ENCODE measurements around the gene TMEM141.

The TMEM141 gene

DNA sequence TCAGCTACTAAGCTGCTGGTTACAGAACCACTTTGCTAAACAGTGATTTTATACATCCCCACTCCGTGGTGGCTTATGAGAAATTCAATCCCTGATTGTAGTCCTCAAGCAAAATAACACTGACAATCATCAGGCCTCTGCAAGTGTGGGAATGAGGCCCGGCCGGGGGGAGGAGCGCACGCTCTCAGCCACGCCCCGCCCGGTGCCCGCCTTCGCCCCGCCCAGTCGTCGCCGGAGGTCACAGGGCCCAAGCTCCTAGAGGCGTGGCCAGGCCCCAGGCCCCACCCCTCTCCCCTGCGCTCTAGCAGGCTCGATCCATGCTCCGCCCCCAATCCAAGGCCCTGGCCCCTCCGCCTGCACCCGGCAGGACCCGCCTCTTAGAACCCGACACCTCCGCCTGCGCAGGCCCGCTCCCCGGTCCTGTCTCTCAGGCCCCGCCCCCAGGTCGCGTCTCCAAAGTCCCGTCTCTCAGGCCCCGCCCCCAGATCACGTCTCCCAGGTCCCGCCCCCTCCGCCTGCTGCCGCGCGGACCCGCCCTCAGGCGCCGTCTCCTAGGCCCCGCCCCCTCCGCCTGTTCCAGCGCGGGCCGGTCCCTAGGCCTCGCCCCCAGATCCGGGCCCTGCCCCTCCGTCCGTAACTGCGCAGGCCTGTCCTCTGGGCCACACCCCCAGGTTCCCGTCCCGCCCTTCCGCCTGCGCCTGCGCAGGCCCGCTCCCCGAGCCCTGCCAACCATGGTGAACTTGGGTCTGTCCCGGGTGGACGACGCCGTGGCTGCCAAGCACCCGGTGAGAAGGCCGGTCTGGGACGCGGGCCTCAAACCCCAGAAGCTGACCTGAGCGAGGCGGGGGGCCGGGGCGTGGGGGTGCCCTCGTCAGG, at the start of gene TMEM141:
TMEM141 (plus strand) TSS at position 705 of the 876 bp plus-strand sequence; CDS start at position 732, 27 bp downstream.
- peak; percentile 100 for DNase-seq (ENCODE audit: low spot score)

DNA sequence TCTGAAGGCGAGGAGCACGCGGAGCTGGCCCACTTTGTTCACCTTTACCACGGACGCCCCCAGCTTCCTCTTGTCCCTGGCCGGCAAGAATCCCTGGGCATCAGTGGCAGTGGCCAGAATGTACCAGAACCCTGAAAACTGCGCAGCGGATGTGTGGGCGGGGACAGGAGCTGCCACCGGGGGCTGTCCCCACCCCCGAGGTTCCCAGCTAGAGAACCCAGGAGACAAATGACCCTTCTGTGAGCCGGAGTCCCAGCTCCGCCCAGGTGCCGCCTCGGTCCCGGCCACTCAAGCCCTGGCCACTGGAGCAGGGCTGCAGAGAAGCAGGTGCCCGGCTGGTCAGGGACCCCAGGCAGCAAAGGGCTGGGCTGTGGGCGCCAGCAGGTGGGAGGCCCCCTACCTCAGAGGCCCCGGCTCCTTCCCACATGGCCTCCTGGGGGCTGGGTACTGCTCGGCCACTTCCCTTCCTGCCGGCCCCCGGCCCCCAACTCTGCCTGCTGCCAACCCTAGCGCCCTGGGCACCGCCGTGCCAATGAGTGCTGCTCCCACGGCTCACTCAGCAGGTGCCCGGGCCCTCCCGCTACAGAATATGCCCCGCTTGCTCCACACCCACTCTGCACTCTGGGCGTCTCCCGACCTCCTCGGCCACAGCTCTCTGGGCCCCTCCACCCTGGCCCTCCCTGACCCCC, 49.1 kb upstream of the TMEM141 start:
- no peak for DNase-seq (ENCODE audit: low spot score)

DNA sequence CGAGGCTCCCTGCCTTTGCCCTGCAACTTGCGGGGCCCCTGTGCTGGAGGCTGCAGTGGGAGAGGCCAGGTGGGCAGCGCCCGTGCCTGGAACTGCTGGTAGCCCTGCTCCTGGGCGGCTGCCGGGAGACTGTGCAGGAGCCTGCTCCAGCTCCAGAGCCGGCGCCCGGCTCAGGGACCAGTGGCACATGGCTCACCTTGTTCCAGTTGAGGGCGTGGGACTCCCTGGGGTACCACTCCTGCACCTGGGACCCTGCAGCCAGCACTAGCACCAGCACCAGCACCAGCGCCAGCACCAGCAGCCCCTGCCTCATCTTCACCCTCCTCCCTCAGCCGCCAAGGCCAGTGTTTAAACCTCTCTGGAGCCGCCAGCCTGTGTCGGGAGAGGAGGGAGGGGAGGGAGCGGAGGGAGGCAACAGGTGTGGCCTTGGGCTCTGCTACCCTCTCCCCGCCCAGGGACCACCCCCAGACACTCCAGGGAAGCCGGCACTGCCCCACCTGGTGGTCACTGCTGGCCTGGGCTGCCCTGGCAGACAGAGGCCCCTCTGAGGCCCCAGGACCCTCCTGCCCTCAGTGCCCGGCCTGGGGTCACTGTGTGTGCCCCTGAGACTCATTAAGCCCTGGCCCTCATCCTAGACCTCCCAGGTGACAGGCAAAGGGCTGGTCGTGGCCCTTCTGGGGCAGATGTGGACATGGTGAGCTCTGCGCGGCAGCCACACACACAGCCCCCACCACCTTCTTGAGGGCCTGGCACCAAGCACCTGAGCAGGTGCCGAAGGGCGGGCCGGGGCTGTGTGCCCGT, 48.4 kb upstream of the TMEM141 start, which contains the start of gene LCN10:
LCN10 (minus strand) TSS at position 350 of the 801 bp plus-strand sequence; CDS start at position 313, 37 bp downstream.
- peak; percentile 79 for DNase-seq (ENCODE audit: low spot score)

DNA sequence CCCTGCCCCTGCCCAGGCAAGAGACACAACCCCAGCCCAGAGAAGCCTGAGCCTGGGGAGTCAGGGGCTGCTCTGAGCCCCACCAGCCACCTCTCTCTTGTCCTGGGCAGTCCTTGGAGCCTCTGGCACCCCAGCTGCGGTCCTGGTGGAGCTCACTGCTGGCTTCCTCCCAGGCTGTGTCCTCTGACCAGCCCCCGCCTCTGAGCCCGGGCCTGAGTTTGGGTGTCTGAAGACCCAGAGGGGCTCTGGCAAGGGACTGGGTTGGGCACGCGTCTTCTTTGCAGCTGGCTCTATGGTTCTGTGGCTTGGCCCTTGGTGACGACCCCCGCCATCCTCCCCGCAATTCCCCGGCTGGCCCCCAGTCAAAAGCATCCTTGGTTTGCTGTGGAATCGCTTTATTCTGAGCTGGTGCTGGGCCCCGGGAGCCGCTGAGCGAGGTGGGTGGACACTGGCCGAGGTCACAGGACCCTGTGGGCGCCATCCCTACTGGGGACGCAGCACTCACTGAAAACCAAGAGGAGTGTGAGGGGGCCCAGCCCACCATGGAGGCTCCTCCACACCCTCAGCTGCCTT, 47.4 kb upstream of the TMEM141 start:
- DNase-seq (ENCODE audit: low spot score): no peak

DNA sequence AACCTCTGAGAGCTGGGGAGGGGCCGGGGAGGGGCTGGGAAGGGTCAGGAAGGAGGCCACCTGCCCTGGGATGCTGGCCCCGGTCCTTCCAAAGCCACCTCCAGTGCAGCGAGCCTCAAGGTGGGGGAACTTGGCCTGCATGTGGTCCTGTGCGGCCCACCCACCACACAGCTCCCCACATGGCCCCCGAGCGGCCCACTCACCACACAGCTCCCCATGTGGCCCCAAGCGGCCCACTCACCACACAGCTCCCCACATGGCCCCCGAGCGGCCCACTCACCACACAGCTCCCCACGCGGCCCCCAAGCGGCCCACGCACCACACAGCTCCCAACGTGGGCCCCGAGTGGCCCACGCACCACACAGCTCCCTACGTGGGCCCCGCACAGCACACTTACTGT, 46.4 kb upstream of the TMEM141 start:
- no peak for DNase-seq (ENCODE audit: low spot score)

DNA sequence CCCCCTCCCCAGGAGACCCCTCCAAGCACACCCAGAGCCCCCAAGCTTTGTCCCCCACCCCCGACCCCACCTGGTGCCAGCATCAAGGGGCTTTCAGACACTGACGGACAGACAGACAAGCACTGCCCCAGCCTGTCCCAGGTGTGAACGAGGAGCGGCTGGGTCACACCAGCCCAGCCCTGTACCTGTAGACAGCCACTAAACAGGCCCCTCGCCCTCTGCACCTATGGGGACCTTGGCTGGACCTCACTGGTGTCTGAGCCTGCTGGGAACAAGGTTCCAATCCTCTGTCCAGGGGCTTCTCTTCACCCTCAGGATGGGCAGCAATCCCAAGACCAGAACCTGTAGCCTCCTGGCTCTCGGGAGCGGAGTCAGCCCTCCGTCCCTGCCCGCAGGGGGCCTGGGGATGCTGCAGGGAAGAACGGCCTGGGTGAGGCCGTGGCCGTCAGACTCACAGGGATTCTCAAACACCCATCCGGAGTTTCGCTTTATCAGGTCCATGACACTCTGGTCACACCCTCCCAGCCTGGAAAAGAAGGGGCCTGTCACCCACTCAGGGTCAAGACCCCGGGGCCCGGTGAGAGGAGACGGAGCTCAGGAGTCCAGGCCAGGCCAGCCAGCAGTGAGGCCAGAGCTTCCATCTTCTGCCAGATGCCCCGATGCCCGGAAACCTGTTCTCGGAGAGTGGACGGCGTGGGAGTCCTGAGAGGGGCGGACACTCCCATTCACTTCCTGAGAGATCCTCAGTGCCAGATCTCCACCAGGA, 45.6 kb upstream of the TMEM141 start:
- no peak for DNase-seq (ENCODE audit: low spot score)

DNA sequence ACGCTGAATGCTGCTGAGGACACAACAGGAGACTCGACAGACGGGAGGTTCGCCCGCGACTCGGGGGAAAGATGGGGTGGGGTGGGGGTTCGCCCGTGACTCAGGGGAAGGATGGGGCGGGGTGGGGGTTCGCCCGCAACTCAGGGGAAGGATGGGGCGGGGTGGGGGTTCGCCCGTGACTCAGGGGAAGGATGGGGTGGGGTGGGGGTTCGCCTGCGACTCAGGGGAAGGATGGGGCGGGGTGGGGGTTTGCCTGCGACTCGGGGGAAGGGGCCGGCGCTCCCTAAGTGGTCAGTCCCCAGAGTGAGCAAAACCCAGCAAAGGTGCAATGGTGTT, 45.0 kb upstream of the TMEM141 start:
- DNase-seq (ENCODE audit: low spot score): no peak

DNA sequence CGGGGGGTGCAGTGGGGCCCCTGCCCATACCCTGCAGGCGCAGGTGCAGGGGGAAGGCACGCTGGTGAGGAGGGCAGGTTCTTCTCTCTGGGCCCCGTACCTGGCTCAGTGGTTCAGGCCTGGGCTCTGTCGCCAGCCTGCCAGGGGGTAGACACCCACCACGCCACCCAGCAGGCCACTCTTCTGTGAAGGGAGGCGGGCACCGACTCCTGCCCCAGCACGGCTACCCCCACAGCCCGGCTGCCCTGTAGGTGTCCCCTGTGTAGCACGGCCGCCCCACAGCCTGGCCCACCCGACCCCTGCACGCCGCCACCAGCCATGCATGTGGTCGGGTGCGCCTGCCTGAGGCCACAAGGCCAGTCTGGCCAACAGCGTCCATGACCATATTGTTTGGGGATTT, 44.5 kb upstream of the TMEM141 start:
- no peak for DNase-seq (ENCODE audit: low spot score)

DNA sequence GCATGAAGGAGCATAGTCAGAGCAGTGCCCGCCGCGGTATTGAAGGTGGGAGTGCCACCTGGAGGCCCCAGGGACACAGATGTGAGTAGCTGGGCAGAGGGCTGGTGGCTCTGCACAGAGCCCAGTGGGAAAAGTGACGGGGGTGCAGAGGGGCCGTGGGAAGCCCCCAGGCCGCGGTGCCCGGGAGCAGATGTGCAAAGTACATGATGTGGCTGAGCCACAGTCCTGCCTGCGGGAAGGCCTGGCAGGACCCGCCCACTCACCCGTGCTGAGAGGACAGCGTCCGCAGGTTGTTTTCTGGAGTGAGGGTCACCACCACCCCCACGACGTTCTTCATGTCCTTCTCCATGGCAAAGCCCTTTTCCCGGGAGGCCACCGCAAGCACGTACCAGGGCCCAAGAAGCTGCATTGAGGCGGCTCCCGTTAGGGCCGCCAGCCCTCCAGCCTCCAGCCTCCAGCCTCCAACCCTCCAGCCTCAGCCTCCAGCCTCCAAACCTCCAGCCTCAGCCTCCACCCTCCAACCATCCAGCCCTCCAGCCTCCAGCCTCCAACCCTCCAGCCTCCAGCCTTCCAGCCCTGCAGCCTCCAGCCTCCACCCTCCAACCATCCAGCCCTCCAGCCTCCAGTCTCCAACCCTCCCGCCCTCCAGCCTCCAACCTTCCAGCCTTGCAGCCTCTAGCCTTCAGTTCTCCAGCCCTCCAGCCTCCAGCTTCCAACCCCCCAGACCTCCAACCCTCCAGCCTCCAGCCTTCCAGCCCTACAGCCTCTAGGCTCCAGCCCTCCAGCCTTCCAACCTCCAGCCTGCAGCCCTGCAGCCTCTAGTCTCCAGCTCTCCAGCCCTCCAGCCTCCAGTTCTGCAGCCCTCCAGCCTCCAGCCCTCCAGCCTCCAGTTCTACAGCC, 43.7 kb upstream of the TMEM141 start:
- DNase-seq (ENCODE audit: low spot score): no peak

DNA sequence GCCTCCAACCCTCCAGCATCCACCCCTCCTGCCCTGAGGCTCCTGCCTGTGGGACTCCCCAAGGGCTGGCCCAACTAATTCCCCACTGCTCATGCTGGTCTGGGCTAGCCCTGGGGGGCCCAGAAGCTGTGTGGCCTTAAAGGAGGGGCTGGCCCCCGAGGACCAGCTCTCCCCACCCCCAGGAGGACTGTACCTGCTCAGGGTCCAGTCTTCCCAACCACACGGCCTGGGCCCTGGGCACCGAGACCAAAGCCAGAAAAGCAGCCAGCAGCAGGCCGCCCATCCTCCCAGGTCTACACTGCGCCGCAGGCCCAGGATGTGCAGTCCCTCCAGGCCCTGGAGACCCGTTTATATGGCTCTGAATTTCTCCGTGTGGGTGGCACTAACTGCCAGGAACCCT, 42.9 kb upstream of the TMEM141 start, which contains the start of gene LCN6:
LCN6 (minus strand) TSS at position 325 of the 400 bp plus-strand sequence; CDS start at position 283, 42 bp downstream.
- no peak for DNase-seq (ENCODE audit: low spot score)

DNA sequence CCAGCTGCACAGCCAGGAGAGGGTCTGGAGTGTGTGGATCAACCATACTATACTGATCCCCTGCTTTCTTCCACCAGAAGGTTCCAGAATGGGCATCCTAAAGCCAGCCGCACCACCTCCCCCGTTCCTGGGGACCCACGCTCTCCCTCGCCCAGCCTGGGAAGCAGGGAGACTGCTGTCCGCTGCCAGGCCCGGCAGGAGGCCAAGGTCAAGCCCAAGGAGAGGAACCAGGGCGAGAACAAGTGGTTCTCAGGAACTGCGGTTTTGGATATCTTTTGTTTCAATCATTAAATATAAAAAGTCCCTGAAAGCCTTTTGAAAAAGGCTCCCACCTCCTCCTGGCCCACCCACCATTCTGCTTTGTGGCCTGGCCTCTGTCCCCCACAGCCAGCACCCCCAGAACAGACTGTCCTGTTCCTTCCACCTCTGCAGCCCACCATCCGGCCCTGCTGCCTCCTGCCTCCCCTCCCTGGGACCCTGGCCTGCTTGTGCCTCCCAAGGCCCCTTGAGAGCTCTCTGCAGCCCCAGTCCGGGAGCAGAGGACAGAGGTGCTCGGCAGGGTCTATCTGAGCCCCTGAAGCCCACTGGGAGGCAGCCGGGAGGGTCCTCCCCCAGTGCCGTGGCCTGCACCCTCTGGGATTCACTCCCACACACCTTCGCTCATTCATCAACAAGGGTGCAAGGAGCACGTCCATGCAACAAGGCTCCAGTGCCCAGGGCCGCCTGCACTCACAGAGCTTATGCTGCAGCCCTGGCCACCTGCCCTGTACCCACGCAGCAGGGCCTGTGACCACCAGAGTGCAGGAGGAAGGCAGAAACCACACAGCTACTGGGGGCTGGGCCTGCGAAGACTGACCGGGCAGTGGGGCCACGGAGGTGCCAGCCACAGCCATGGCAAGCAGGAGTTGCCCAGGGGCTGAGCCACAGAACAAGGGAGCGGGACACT, 42.2 kb upstream of the TMEM141 start:
- DNase-seq (ENCODE audit: low spot score): no peak

DNA sequence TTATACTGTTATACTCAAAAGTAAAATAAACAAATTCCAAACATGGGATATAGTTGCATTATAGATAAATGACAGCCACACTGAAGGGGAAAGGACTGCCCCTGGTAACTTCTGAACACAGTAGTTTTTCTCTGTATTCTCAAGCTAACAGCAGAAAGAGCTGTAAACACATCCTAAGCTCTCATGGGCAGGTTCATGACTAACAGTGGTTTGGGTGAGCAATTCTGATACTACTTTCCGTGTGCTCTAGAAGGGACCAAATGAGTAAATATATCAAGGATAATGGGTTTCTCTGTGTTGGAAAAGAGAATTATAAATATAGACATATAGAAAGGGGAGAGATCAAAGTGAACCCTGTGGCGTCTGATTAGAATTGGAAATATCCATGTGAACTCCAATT, 40.6 kb upstream of the TMEM141 start:
- DNase-seq (ENCODE audit: low spot score): no peak

DNA sequence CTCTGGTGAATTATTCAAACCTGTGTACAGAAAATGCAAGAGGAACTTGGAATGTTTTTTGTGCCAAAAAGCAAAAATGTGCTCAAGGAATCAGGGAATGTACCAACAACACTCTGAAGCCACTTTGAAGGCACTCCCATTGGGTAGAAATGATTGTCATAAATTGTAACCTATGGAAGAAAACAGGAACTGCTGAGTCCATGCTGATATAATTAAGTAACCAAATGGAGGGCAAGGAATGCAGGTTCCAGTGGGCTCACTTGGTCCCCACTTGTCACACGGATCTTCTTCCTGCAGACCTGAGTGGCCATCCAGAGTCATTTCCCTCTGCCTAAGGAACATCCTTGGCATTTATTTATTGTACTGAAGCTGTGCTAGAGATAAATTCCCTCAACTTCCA, 39.9 kb upstream of the TMEM141 start:
- no peak for DNase-seq (ENCODE audit: low spot score)

DNA sequence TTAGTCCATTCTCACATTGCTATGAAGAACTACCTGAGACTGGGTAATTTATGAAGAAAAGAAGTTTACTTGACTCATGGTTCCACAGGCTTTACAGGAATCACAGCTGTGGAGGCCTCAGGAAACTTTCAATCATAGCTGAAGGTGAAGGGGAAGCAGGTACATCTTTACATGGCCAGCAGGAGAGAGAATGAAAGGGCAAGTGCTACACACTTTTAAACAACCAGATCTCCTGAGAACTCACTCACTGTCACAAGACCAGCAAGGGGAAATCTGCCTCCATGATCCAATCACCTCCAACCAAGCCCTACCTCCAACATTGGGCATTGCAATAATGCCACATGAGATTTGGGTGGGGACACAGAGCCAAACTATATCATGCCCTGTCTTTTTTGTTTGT, 39.3 kb upstream of the TMEM141 start:
- no peak for DNase-seq (ENCODE audit: low spot score)

DNA sequence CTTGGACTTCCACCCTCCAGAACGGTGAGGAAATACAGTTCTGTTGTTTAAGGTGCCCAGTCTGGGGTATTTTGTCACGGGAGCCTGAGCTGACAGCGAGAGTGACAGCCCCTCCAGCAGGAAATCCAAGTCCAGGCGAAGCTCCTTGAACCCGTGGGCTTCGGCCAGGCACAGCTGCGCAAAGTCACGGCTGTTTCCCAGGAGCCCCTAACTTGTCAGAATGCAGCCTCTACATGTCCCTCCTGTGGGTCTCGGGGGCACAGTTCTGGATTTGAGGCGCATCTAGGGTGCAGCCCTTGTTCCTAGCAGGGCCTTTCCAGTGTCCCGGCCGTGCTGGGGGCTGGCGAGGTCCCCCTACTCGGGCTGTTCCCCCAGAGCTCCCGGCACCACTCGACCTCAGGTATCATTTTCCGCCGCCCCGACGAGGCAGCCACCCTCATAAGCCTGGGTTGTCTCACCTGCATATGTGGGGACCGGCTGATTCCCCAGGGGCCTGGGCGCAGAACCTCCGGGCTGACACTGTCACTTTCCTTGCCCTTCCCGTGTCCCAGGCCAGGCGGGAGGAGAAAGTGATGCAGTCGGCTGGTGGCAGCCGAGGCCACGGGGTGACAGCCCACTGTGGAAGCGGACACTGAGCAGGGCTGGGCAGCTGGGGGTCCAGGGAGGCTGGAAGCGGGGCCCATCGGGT, 37.6 kb upstream of the TMEM141 start:
- no peak for DNase-seq (ENCODE audit: low spot score)

DNA sequence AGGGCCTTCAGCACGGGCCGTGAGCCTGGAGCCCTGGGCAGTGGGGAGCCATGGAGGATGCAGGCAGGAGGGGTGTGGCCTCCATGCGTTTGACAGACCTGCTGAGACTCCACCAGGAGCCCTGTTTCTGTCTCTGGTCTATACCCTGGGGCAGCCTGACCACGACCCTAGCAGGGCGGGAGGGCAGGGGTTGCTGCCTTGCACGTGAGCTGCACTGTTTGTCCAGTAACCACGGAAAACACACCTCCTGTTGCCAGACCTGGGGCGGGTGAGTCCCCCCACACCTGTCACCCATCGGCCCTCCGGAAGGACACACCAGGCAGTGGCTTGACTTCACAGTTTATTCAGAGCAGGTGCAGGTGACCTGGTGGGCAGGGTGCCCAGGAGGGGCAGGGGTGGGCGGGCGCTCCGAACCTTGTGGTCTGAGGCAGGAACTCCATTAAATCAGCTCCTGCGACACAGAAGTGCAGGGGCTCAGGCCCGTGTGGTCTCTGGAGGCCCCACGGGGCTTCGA, 37.0 kb upstream of the TMEM141 start:
- DNase-seq (ENCODE audit: low spot score): no peak

DNA sequence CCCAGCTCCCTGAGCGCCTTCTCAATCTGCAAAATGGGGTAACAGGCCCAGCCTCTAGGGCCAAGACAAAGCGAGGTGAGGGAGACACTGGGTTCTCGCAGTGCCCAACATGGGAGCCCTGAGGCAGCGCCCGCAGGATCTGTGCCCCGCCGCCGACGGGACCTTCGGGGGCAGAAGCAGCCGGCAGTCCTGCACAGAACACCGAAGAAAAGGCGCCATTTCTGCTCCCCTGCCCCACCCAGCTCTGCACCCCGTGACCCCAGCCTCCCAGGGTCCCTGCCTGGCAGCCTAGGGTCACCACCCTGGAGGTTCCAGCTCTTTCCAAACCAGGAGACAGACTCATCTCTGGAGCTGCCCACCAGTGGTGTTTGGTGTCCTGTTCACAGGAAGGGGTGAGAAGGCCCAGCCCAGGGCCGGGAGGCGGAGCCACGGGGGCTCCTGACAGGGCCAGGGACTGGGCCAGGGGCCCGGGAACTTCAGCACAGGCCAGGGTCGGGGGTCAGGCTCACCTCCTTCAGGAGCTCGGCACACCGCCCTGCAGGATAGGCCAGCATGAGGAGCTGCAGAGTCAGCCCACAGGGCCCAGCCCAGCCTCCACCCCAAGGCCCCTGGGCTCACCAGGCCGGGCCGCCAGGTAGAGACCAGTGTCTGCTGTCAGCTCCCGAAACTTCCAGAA, 36.4 kb upstream of the TMEM141 start:
- no peak for DNase-seq (ENCODE audit: low spot score)
